ENCODE measurements around the gene PIK3CB. TPM values are rescaled to one million over a fixed set of nuclear protein-coding genes. Genes with fewer than 3 reads are reported as not detected.

Gene PIK3CB
- total RNA-seq, 4 donors from 2014 or later: 36.6 to 44.0 (median 38.9) TPM

GRCh38 chr3:138681463-138682220 lies 153.1 kb downstream of the PIK3CB start:
- no peak for TF ChIP-seq CTCF (IDR thresholded peaks at IDR 0.05; ENCODE audit: low read depth)

- TF ChIP-seq CTCF (IDR thresholded peaks at IDR 0.05; ENCODE audit: low read depth): no peak
Measured at GRCh38 chr3:138678874-138679392, 155.8 kb downstream of the PIK3CB start.

- no peak for TF ChIP-seq CTCF (IDR thresholded peaks at IDR 0.05; ENCODE audit: low read depth)
Measured at GRCh38 chr3:138678086-138678485, 156.6 kb downstream of the PIK3CB start.

- TF ChIP-seq CTCF (IDR thresholded peaks at IDR 0.05; ENCODE audit: low read depth): no peak
Measured at GRCh38 chr3:138675393-138675792, 159.3 kb downstream of the PIK3CB start.

- TF ChIP-seq CTCF (IDR thresholded peaks at IDR 0.05; ENCODE audit: low read depth): no peak
Measured at GRCh38 chr3:138673641-138674530, 160.8 kb downstream of the PIK3CB start.

GRCh38 chr3:138670407-138670806 lies 164.3 kb downstream of the PIK3CB start:
- no peak for TF ChIP-seq CTCF (IDR thresholded peaks at IDR 0.05; ENCODE audit: low read depth)

GRCh38 chr3:138668107-138668506 lies 166.6 kb downstream of the PIK3CB start:
- TF ChIP-seq CTCF (IDR thresholded peaks at IDR 0.05; ENCODE audit: low read depth): no peak
